GM12891 (cell line): ENCODE measurements around the gene NEK5.
"Not testable (repeated sequence)": the region's sequence is repeated elsewhere in the genome, so short reads cannot be mapped to it uniquely, and the experiment has no call there.

Experiments
- DNase-seq: peaks from one replicate; pipeline ENCODE4 v3.0.0; 2011; ENCODE audit warnings: low spot score; ENCODE audit not compliant: insufficient read length
- FAIRE-seq: peaks from 2 replicates; lab custom pipeline; 2011; peaks lifted over from hg19 to GRCh38; lab: Jason Lieb, UNC
- PAX5 ChIP-seq: IDR thresholded peaks from 2 replicates; pipeline ENCODE4 v1.6.1; 2011; ENCODE audit warnings: low read length, moderate library complexity, mild to moderate bottlenecking; ENCODE audit not compliant: insufficient read depth, severe bottlenecking
- POLR2A ChIP-seq: IDR thresholded peaks from 2 replicates; pipeline ENCODE4 v1.6.1; 2011; ENCODE audit warnings: low read depth, low read length, control low read depth
- POLR2AphosphoS5 ChIP-seq: IDR thresholded peaks from 2 replicates; pipeline ENCODE4 v1.6.1; 2011; ENCODE audit warnings: low read depth, low read length, control low read depth
- POU2F2 ChIP-seq: IDR thresholded peaks from 2 replicates; pipeline ENCODE4 v1.6.1; 2011; ENCODE audit warnings: low read depth, mild to moderate bottlenecking, control low read depth, low read length, moderate library complexity
- SPI1 ChIP-seq: IDR thresholded peaks from 2 replicates; pipeline ENCODE4 v1.6.1; 2011; ENCODE audit warnings: low read depth, low read length, control low read depth
- TAF1 ChIP-seq: IDR thresholded peaks from 2 replicates; pipeline ENCODE4 v1.6.1; 2011; ENCODE audit warnings: low read depth, low read length, control low read depth

Gene NEK5

GRCh38 chr13:52109116-52109670 lies 19.7 kb downstream of the NEK5 start:
- no peak for FAIRE-seq
- TF ChIP-seq POLR2A (no peak), POLR2AphosphoS5 (no peak), PAX5 (no peak), TAF1 (no peak), POU2F2 (no peak), SPI1 (no peak)
- DNase-seq: no peak

GRCh38 chr13:52105841-52106240 lies 23.0 kb downstream of the NEK5 start:
- no peak for FAIRE-seq
- TF ChIP-seq SPI1 (no peak), POLR2AphosphoS5 (no peak), POLR2A (no peak), PAX5 (no peak), TAF1 (no peak), POU2F2 (no peak)
- no peak for DNase-seq

GRCh38 chr13:52104624-52105023 lies 24.2 kb downstream of the NEK5 start:
- FAIRE-seq (no peak), DNase-seq (no peak)
- no peak for TF ChIP-seq SPI1
- TF ChIP-seq POLR2A: no peak
- no peak for TF ChIP-seq PAX5

- FAIRE-seq: no peak
- TF ChIP-seq TAF1 (no peak), POU2F2 (no peak), POLR2A (no peak), PAX5 (no peak), POLR2AphosphoS5 (no peak), SPI1 (no peak)
- no peak for DNase-seq
Observed at GRCh38 chr13:52103386-52103785, 25.5 kb downstream of the NEK5 start.

- FAIRE-seq: not testable (repeated sequence)
Observed at GRCh38 chr13:52102423-52102822, 26.4 kb downstream of the NEK5 start.

GRCh38 chr13:52097197-52097596 lies 31.7 kb downstream of the NEK5 start:
- TF ChIP-seq PAX5 (no peak), POLR2AphosphoS5 (no peak), SPI1 (no peak), POLR2A (no peak), POU2F2 (no peak), TAF1 (no peak)
- no peak for FAIRE-seq
- no peak for DNase-seq

More at GRCh38 chr13:52102423-52102822, 26.4 kb downstream of the NEK5 start:
- DNase-seq: not testable (repeated sequence)

- TF ChIP-seq PAX5 (no peak), SPI1 (no peak), POU2F2 (no peak), POLR2A (no peak), TAF1 (no peak), POLR2AphosphoS5 (no peak)
- no peak for FAIRE-seq
- DNase-seq: no peak
Observed at GRCh38 chr13:52096748-52097147, 32.1 kb downstream of the NEK5 start.

GRCh38 chr13:52096062-52096461 lies 32.8 kb downstream of the NEK5 start:
- no peak for TF ChIP-seq POLR2AphosphoS5
- no peak for TF ChIP-seq POU2F2
- TF ChIP-seq POLR2A: no peak
- no peak for TF ChIP-seq TAF1
- no peak for TF ChIP-seq PAX5
- no peak for TF ChIP-seq SPI1
- DNase-seq (no peak), FAIRE-seq (no peak)

- FAIRE-seq (no peak), DNase-seq (no peak)
- TF ChIP-seq POLR2AphosphoS5: no peak
- no peak for TF ChIP-seq POU2F2
- no peak for TF ChIP-seq SPI1
- no peak for TF ChIP-seq POLR2A
- no peak for TF ChIP-seq TAF1
- no peak for TF ChIP-seq PAX5
Observed at GRCh38 chr13:52092087-52092486, 36.8 kb downstream of the NEK5 start.

- FAIRE-seq: no peak
- no peak for DNase-seq
- TF ChIP-seq SPI1 (no peak), POLR2AphosphoS5 (no peak), POU2F2 (no peak), POLR2A (no peak), TAF1 (no peak), PAX5 (no peak)
Observed at GRCh38 chr13:52091473-52091872, 37.4 kb downstream of the NEK5 start.

- DNase-seq: no peak
- TF ChIP-seq POLR2AphosphoS5 (no peak), POLR2A (no peak)
- no peak for FAIRE-seq
Observed at GRCh38 chr13:52085421-52085820, 43.5 kb downstream of the NEK5 start.

- not testable (repeated sequence) for FAIRE-seq, DNase-seq
Observed at GRCh38 chr13:52084981-52085380, 43.9 kb downstream of the NEK5 start.
